Smooth muscle cell (in vitro differentiated cells): Measurements from ENCODE around the gene MRPS22. TPM values are rescaled to one million over a fixed set of nuclear protein-coding genes. Genes with fewer than 3 reads are reported as not detected.

Experiments
- DNase-seq: peaks from one replicate; lab custom pipeline; 2025; ENCODE audit not compliant: unreplicated experiment; lab: John Stamatoyannopoulos, UW
- H2AFZ ChIP-seq: fragments of 200-600 bp; sonication (generic); 2 replicates; pipeline ENCODE4 v1.6.0; 2016; ENCODE audit warnings: antibody characterized with exemption, low read depth, mild to moderate bottlenecking
- H3F3A ChIP-seq: fragments of 200-600 bp; sonication (generic); 2 replicates; pipeline ENCODE4 v1.6.0; 2017; ENCODE audit warnings: antibody characterized with exemption, low read depth
- H3K27ac ChIP-seq: fragments of 200-600 bp; sonication (generic); 2 replicates; pipeline ENCODE4 v1.5.1; 2016; ENCODE audit warnings: low read depth, mild to moderate bottlenecking
- H3K27me3 ChIP-seq: fragments of 200-600 bp; sonication (generic); 2 replicates; pipeline ENCODE4 v1.6.1; 2016; ENCODE audit warnings: low read depth, mild to moderate bottlenecking
- H3K36me3 ChIP-seq: fragments of 200-600 bp; sonication (generic); 2 replicates; pipeline ENCODE4 v1.5.1; 2016; ENCODE audit warnings: low read depth
- H3K4me1 ChIP-seq: fragments of 200-600 bp; sonication (generic); 2 replicates; pipeline ENCODE4 v1.5.1; 2016; ENCODE audit warnings: low read depth
- H3K4me2 ChIP-seq: fragments of 200-600 bp; sonication (generic); 2 replicates; pipeline ENCODE4 v1.6.0; 2016; ENCODE audit warnings: mild to moderate bottlenecking
- H3K4me3 ChIP-seq: fragments of 200-600 bp; sonication (generic); 2 replicates; pipeline ENCODE4 v1.5.1; 2016; ENCODE audit warnings: mild to moderate bottlenecking
- H3K79me2 ChIP-seq: fragments of 200-600 bp; sonication (generic); 2 replicates; pipeline ENCODE4 v1.6.0; 2016; ENCODE audit warnings: low read depth, mild to moderate bottlenecking
- H3K9ac ChIP-seq: fragments of 200-600 bp; sonication (generic); 2 replicates; pipeline ENCODE4 v1.6.0; 2016; ENCODE audit warnings: low read depth
- H3K9me3 ChIP-seq: fragments of 200-600 bp; sonication (generic); replicated peaks from 2 replicates; pipeline ENCODE4 v1.5.1; 2016; ENCODE audit warnings: low read depth
- H4K20me1 ChIP-seq: fragments of 200-600 bp; sonication (generic); 2 replicates; pipeline ENCODE4 v1.6.0; 2016; ENCODE audit warnings: low read depth
- CTCF ChIP-seq: fragments of 200-600 bp; sonication (generic); IDR thresholded peaks from 2 replicates; pipeline ENCODE4 v1.5.1; 2017; ENCODE audit warnings: borderline replicate concordance, mild to moderate bottlenecking, antibody characterized with exemption; ENCODE audit not compliant: insufficient read depth, poor library complexity, severe bottlenecking
- WGBS: methylation state at CpG from one replicate; pipeline ENCODE4 v1.1.7; 2016; ENCODE audit warnings: low lambda C conversion rate; 5-methylcytosine and 5-hydroxymethylcytosine counted together
- polyA plus RNA-seq: library from polyadenylated mRNA; unstranded; fragments of >200 nt; fragmentation: Nextera tagmentation; extraction: Ambion mirVana; gene quantifications from 2 replicates; pipeline ENCODE4 v1.2.1, GENCODE V29; 2016
- total RNA-seq: library from RNA; depleted of rRNA; stranded (reverse); fragments of >200 nt; gene quantifications from 2 replicates; pipeline ENCODE4 v1.2.3, GENCODE V29; 2014

MRPS22 gene
- total and polyA plus RNA-seq, 2 experiments from 2014 or later: 70.5 to 96.0 TPM

- H3K9ac ChIP-seq: no peak overlapping the region
- peaks cover 70% of the 10 kb centered on the region for H3K36me3 ChIP-seq
- H3K9me3 ChIP-seq: no peaks in the 10 kb centered on the region
- no peak overlapping the region for H2AFZ ChIP-seq
- H4K20me1 ChIP-seq: peaks cover 88% of the 10 kb centered on the region
- peaks cover 2% of the 10 kb centered on the region for H3K4me1 ChIP-seq
- peaks cover 20% of the 10 kb centered on the region for H3F3A ChIP-seq
- no peak for TF ChIP-seq CTCF
- no peak overlapping the region for H3K4me3 ChIP-seq
- no peaks in the 10 kb centered on the region for H3K27me3 ChIP-seq
- H3K4me2 ChIP-seq: no peak overlapping the region
- peaks cover 34% of the 10 kb centered on the region for H3K79me2 ChIP-seq
- no peak for DNase-seq
- no peak overlapping the region for H3K27ac ChIP-seq
- 92% methylated on average over 1 of the region's 1 CpG for WGBS
These were observed 20.7 kb downstream of the MRPS22 start for GRCh38 chr3:139364549-139364948.

GRCh38 chr3:139374099-139374498 lies 30.3 kb downstream of the MRPS22 start:
- 92% methylated on average over 2 of the region's 2 CpGs for WGBS
- peaks cover 79% of the 10 kb centered on the region for H3K36me3 ChIP-seq
- peaks cover 5% of the 10 kb centered on the region for H3F3A ChIP-seq

GRCh38 chr3:139377378-139377777 lies 33.6 kb downstream of the MRPS22 start:
- peaks cover 100% of the 10 kb centered on the region for H4K20me1 ChIP-seq
- no peak for TF ChIP-seq CTCF

More at GRCh38 chr3:139374099-139374498, 30.3 kb downstream of the MRPS22 start:
- Histone ChIP-seq H3K4me3 (no peak overlapping the region), H3K27me3 (no peaks in the 10 kb centered on the region), H4K20me1 (peaks cover 99% of the 10 kb centered on the region), H2AFZ (no peak overlapping the region), H3K4me2 (no peak overlapping the region), H3K79me2 (peaks cover 63% of the 10 kb centered on the region), H3K27ac (no peak overlapping the region), H3K9ac (no peak overlapping the region), H3K4me1 (no peaks in the 10 kb centered on the region), H3K9me3 (no peaks in the 10 kb centered on the region)
- TF ChIP-seq CTCF: no peak
- no peak for DNase-seq

GRCh38 chr3:139378587-139379241 lies 34.9 kb downstream of the MRPS22 start:
- Histone ChIP-seq H3K27ac (no peak overlapping the region), H3K4me3 (no peak overlapping the region), H4K20me1 (peaks cover 100% of the 10 kb centered on the region), H3K9ac (no peak overlapping the region), H3K36me3 (peaks cover 60% of the 10 kb centered on the region), H3K4me1 (no peaks in the 10 kb centered on the region), H3K79me2 (peaks cover 89% of the 10 kb centered on the region), H3F3A (peaks cover 5% of the 10 kb centered on the region), H3K4me2 (no peak overlapping the region), H3K9me3 (no peaks in the 10 kb centered on the region), H3K27me3 (no peaks in the 10 kb centered on the region), H2AFZ (no peak overlapping the region)
- no peak for DNase-seq
- WGBS: 94% methylated on average over 3 of the region's 3 CpGs
- TF ChIP-seq CTCF: no peak

More at GRCh38 chr3:139377378-139377777, 33.6 kb downstream of the MRPS22 start:
- Histone ChIP-seq H2AFZ (no peak overlapping the region), H3K36me3 (peaks cover 64% of the 10 kb centered on the region), H3K4me1 (no peaks in the 10 kb centered on the region), H3K27me3 (no peaks in the 10 kb centered on the region), H3K27ac (peak overlapping the region; percentile 11), H3F3A (peaks cover 5% of the 10 kb centered on the region), H3K9ac (no peak overlapping the region), H3K79me2 (peaks cover 79% of the 10 kb centered on the region), H3K4me3 (no peak overlapping the region), H3K9me3 (no peaks in the 10 kb centered on the region), H3K4me2 (no peak overlapping the region)
- 99% methylated on average over 3 of the region's 3 CpGs for WGBS
- no peak for DNase-seq
